GM21825 (cell line): ENCODE results near the gene PDXP.

Experiments used
- ATAC-seq: cut with Tn5 transposase; IDR thresholded peaks from one replicate; pipeline ENCODE4 v1.9.1; 2021; ENCODE audit warnings: mild to moderate bottlenecking, moderate library complexity; ENCODE audit not compliant: unreplicated experiment

PDXP gene

GRCh38 chr22:37627545-37627944, 31.0 kb upstream of the PDXP start:
- ATAC-seq: no peak

GRCh38 chr22:37628830-37629229, 29.7 kb upstream of the PDXP start:
- no peak for ATAC-seq

GRCh38 chr22:37629928-37630327, 28.6 kb upstream of the PDXP start:
- ATAC-seq: no peak

DNA sequence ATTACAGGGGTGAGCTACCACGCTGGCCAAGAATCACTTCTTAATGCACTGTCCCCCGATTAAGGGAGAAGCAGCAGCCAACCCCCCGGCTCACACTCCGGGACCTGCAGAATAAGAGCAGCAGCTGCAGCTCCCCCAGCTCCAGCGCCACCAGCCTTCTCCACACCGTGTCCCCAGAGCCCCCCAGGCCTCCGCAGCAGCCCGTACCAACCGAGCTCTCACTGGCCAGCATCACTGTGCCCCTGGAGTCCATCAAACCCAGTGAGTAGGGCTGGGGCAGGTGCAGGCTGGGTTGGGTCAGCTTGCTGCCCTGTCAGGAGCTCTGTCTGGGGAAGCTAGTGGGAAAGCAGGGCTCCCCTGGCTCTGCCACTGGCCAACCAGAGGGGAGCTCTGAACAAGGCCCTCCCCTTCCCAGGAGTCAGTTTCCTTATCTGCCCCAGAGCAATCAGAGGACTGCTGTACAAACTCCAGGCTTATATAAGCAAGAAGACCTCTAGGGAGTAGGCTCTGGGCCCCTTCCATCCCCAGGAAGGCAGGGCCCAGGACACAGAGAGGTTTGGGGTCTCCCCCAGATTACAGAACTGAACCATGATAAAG, 27.6 kb upstream of the PDXP start:
- no peak for ATAC-seq

GRCh38 chr22:37631448-37632173, 26.9 kb upstream of the PDXP start:
- ATAC-seq: no peak

DNA sequence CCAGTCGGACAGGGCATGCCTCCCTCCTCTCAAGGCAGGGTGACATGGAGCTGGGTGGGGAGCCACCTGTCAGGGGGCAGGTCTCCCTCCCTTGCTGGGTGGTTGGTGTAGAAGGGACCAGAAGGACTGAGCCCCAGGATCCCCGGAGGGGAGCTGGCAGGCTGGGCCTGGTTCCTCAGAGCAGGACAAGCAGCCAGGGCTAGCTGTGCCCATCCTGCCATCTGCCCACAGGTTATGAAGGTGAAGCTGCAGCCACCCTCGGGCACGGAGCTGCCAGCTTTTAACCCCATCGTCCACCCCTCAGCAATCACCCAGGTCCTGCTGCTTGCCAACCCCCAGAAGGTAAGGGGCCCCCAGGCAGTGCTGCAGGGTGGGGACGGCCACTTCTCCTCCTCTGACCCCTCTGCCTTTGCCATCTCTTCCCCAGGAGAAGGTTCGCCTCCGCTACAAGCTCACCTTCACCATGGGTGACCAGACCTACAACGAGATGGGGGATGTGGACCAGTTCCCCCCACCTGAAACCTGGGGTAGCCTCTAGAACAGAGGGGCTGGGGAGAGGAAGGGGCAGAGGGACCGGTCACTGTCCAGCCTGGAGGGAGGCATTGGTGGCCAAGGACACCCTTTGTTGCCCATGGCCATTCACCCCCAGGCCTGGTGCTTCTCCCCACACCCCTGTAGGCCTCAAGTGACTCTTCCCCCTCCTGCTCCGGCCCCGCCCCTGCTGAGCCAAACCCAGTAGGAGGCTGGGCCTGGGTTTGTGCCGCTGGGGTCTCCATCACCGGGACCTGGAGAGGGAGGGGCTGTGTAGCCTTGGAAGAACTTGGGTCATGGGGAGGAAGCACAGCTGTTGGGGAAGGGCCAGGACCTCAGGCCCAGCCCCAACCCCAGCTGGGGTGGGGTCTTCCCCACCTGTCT, 26.1 kb upstream of the PDXP start:
- no peak for ATAC-seq

GRCh38 chr22:37633089-37633624, 25.4 kb upstream of the PDXP start:
- ATAC-seq: peak; percentile 49

DNA sequence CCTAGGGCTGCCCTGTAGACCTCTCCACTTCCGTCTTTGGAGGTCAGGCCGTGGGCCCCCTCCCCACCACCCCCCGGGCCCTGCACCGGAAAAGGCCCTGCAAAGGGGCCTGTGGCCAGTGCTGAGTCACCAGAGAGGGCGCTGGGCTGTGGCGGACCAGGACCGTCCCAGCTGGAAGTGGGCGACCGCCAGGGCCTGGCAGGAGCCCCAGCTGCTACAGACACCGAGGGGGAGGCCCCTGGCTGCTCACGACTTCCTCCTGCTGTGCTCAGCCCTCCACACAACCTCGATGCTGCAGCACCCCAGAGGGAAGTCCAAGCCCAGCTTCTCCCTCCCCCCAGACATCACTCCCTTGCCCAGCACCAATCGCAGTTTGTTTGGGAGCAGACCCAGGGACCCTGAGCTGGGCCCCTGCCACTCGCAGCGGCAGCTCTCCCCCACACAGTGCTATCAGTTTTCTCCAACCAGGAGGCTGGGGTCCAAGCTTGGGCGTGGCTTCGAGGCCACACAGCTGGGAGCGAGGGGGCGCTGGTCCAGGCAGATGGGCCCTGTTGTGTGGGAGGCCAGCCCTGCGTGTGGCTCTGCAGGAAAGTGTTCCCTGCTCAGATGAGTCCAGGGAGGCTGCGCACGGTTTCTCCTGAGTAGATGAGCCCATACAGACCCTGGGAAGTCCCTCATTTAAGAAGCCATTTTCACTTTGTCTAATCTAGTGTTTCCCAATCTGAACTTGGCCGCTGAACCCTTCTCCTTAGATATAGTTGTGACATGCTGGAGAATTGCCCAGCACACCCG, 24.7 kb upstream of the PDXP start:
- peak; percentile 46 for ATAC-seq

GRCh38 chr22:37634417-37634924, 24.1 kb upstream of the PDXP start:
- ATAC-seq: no peak

- no peak for ATAC-seq
Observed at GRCh38 chr22:37635157-37635556, 23.4 kb upstream of the PDXP start.

DNA sequence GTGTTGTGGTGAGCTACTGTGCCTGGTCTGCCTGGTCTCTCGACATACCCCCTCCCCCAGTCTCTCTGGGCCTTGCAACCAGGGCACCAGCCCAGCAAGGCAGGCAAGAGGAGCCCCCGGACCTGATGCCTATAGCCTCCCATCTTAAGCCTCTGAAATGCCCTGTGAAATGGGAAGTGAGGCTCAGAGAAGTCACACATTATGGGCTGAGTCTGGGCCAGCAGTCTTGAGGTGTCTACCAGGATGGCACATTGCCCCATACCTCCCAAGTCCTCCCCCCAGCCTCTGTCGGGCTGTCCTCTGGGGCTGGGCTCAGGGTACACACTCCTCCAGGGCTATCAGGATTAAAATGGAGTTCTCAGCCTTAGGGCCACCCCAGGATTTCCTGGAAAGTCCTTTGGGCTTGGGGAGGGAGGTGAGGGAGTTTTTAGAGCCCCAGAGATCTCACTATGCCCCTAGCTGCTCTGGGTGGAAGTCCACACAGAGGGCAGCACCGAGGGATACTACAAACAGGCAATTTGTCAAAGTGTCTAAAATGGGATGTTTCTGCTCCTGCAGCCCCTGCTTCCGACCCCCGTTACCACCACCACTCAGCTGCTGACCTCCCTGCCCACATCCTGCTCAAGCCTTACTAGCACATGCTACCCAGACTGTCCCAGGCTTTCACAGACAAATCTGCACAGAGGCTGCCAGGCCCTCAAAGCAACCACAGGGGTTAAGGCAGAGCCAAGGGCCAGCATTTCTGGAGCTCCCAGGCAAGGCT, 22.2 kb upstream of the PDXP start:
- ATAC-seq: no peak

- no peak for ATAC-seq
Observed at GRCh38 chr22:37636949-37637273, 21.6 kb upstream of the PDXP start.

- no peak for ATAC-seq
Observed at GRCh38 chr22:37638391-37639069, 20.0 kb upstream of the PDXP start.

GRCh38 chr22:37639070-37639760, 19.3 kb upstream of the PDXP start, which contains the start of gene SH3BP1:
Gene SH3BP1 (plus strand): TSS chr22:37639669. CDS start chr22:37639788, 119 bp downstream.
- ATAC-seq: no peak

DNA sequence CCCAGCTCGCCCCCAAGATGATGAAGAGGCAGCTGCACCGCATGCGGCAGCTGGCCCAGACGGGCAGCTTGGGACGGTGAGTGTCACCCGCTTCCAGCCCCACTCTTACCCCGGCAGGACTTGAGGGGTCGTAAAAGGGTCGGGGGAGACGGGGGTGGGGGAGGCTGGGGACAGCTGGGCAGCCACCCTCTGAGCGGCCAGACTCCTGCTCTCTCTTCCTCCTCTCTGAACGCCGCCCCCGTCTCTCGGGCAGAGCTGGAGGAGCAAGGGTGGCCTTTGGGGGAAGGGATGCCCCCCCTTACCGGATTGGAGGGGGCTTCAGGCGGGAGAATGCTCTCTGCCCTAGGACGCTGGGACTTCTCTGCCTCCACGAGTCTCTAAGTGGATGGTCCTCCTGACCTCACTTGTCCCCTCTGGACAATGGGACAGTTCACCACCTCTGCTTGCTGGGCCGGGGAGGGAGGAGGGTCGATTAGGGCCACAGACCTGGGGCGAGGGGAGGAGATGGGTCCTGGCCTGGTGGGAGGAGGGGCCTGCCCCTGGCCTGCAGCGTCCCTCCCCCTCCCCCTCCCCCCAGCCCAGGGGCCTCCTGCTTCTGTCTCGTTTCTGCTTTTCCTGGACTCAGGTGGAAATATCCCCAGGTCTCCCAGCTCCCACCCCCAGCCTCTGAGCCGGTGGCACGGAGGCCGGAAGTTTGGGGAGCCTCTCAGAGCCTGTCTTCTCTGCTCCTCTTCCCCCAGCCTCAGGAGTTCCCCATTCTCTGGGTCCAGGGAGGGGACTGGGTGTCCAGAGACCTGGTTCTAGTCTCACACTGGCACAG, 18.5 kb upstream of the PDXP start:
- ATAC-seq: no peak

GRCh38 chr22:37640591-37641560, 17.6 kb upstream of the PDXP start:
- no peak for ATAC-seq

DNA sequence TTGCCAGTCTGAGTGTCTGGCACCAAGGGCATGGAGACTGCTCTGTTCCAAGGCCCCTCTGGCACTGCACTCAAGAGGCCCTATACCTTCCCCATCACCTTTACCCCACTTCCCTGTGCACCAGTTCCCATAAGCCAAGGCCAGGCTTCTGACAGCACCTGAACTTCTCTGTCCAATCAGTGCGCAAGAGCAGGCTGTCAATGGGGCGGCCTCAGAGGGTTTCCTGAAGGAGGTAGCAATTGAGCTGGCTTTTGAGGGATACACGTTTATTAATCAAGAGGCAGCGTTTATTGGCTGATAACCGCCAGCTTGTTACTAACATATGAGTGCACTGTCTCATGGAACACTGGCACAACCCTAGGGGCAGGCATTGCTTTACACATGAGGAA, 17.0 kb upstream of the PDXP start:
- ATAC-seq: no peak
